ENCODE data around the gene PDCD2. TPM values are rescaled to one million over a fixed set of nuclear protein-coding genes. Genes with fewer than 3 reads are reported as not detected.

The PDCD2 gene
- polyA plus RNA-seq, 1 experiment: 73.9 TPM

DNA sequence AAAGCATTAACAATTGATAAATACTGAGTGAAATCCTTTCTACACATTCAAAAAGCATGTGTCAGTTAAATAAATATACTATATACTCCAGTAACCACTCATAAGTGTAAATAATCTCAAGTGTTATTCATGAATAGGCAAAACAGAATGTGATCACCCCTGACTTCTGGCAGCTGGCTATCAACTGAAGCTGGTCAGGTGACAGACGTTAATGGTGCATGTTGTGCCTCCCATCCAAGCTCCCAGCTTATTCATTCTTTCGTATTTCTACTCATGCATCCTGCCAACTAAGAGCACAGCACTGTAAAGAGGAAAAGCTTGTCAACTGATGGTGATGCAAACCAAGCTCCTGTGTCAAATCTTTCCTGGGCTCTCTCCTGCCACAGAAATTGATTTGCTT, 39.0 kb downstream of the PDCD2 start:
- Histone ChIP-seq H3K27ac (ENCODE audit: low read depth, low read length) (peak overlapping the region; percentile 22), H3K9me3 (ENCODE audit: control insufficient read depth, insufficient read depth, low read length) (no peaks in the 10 kb centered on the region), H3K4me3 (ENCODE audit: low read depth, low read length) (no peak overlapping the region), H3K27me3 (ENCODE audit: control insufficient read depth, insufficient read depth, low read length) (no peaks in the 10 kb centered on the region)
- ChIA-PET POLR2A (interaction anchor here (1.2 kb wide), 1 partner anchor 9 kb away, joined by 4 read pairs; the partner anchor contains the start of gene TBP), CTCF (interaction anchor here (1.6 kb wide), 1 partner anchor 15 kb away, joined by 6 read pairs; no protein-coding TSS in a partner anchor)
- TF ChIP-seq, protein P1, sequence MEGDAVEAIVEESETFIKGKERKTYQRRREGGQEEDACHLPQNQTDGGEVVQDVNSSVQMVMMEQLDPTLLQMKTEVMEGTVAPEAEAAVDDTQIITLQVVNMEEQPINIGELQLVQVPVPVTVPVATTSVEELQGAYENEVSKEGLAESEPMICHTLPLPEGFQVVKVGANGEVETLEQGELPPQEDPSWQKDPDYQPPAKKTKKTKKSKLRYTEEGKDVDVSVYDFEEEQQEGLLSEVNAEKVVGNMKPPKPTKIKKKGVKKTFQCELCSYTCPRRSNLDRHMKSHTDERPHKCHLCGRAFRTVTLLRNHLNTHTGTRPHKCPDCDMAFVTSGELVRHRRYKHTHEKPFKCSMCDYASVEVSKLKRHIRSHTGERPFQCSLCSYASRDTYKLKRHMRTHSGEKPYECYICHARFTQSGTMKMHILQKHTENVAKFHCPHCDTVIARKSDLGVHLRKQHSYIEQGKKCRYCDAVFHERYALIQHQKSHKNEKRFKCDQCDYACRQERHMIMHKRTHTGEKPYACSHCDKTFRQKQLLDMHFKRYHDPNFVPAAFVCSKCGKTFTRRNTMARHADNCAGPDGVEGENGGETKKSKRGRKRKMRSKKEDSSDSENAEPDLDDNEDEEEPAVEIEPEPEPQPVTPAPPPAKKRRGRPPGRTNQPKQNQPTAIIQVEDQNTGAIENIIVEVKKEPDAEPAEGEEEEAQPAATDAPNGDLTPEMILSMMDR (IDR thresholded peaks at IDR 0.05; ENCODE audit: low read depth, low read length): no peak
- peak; percentile 44 for DNase-seq (ENCODE audit: low read depth, low spot score)

DNA sequence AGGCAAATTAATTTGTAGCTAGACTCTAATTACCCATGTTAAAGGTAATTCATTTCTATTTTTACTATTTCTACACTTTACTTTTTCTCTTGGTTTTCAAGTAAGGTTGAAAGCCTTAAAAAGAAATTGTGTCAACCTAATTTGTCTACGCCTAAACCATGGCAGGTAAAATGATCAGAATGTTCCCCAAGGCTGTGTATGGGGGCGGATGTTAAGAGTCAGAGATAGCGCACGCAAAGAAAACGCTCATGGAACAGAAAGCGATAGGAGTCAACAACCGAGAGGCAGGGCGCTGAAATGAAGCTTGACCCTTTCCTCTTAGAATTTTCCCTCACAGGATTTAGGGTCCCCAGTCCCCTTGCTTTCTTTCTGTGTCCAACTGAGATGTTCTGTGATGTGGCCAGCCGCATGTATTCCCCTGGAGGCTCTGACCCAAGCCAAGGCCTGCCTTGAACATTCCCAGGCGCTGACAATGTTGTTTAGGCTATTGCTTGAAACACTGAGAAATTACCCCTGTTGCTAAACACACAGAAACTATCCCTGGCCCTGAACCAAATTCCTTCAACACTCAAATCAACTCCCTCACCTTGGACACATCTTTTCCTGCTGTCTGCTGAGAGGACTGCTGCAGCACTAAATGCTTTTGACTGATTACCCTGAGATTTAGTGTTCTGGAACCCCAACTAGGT, 42.3 kb downstream of the PDCD2 start:
- no peak overlapping the region for H3K27ac ChIP-seq (ENCODE audit: low read depth, low read length)
- TF ChIP-seq, protein P1 (IDR thresholded peaks at IDR 0.05; ENCODE audit: low read depth, low read length): no peak
- H3K4me3 ChIP-seq (ENCODE audit: low read depth, low read length): no peak overlapping the region
- ChIA-PET CTCF (interaction anchor here (0.8 to 2.1 kb wide), 2 partner anchors 13 to 751 kb away, joined by 3 to 17 read pairs; no protein-coding TSS in a partner anchor), POLR2A (no interaction called here)
- no peak for DNase-seq (ENCODE audit: low read depth, low spot score)
- H3K27me3 ChIP-seq (ENCODE audit: control insufficient read depth, insufficient read depth, low read length): no peaks in the 10 kb centered on the region
- H3K9me3 ChIP-seq (ENCODE audit: control insufficient read depth, insufficient read depth, low read length): no peaks in the 10 kb centered on the region

DNA sequence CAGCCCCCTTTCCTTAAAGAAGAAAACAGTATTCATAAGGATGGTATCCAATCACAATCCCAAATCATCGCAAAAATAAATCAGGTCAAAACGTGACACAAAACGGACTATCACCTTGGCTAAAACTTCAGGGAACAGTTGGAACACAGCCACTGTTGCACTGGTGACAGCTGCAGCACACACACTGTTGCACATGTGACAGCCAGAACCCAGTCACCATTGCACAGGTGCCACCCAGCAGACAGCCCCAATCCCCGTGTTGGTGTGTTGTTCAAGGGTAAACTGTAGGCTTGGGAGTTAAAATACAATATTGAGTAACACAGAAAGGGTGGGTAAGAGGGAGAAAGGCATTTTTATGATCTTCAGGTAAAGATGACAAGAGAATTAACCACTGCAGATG, 47.1 kb downstream of the PDCD2 start:
- no peaks in the 10 kb centered on the region for H3K9me3 ChIP-seq (ENCODE audit: control insufficient read depth, insufficient read depth, low read length)
- no peak overlapping the region for H3K27ac ChIP-seq (ENCODE audit: low read depth, low read length)
- CTCF ChIA-PET: interaction anchor here (3.0 kb wide), 1 partner anchor 8 kb away, joined by 24 read pairs; no protein-coding TSS in a partner anchor
- no peak overlapping the region for H3K4me3 ChIP-seq (ENCODE audit: low read depth, low read length)
- TF ChIP-seq, protein P1 (IDR thresholded peaks at IDR 0.05; ENCODE audit: low read depth, low read length): no peak
- DNase-seq (ENCODE audit: low read depth, low spot score): no peak
- POLR2A ChIA-PET: no interaction called here
- H3K27me3 ChIP-seq (ENCODE audit: control insufficient read depth, insufficient read depth, low read length): no peaks in the 10 kb centered on the region

DNA sequence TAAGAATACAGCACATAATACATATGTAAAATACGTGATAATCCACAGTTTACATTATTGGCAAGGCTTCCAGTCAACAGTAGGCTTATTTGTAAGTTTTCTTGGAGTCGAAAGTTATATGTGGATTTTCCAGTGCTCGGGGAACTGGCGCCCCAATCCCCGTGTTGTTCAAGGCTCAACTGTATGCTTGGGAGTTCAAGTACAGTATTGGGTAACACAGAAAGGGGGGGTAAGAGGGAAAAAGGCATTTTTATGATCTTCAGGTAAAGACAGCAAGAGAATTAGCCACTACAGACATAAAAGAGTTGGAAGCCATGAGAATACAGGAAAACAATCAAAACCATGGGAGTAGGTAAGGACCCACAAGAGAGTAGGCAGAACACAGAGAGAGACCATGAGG, 47.8 kb downstream of the PDCD2 start:
- CTCF ChIA-PET: no interaction called here
- POLR2A ChIA-PET: no interaction called here
- Histone ChIP-seq H3K27ac (ENCODE audit: low read depth, low read length) (no peak overlapping the region), H3K4me3 (ENCODE audit: low read depth, low read length) (no peak overlapping the region), H3K9me3 (ENCODE audit: control insufficient read depth, insufficient read depth, low read length) (no peaks in the 10 kb centered on the region), H3K27me3 (ENCODE audit: control insufficient read depth, insufficient read depth, low read length) (no peaks in the 10 kb centered on the region)
- no peak for DNase-seq (ENCODE audit: low read depth, low spot score)
- TF ChIP-seq, protein P1 (IDR thresholded peaks at IDR 0.05; ENCODE audit: low read depth, low read length): no peak

DNA sequence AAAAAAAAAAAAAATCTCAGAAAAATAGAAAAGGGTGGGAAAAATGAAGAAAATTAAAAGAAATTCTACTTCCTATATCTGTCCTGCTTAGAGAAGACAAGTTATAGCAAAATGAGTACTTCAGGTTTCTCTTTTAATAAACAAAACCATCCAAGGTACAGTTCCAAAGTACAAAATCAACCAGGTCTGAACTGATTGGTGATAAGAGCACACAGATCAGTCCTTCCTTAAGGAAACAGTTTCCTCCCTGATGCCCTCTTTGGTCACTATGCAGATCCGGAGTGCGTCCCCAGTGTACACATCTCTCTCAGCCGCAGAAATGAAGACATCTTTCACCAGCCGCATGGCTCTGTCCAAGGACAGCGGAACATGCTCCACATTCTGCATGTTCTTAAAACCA, 49.4 kb downstream of the PDCD2 start:
- ChIA-PET CTCF (interaction anchor here (1.5 to 1.7 kb wide), 2 partner anchors 703 to 710 kb away, joined by 3 to 6 read pairs; no protein-coding TSS in a partner anchor), POLR2A (no interaction called here)

More for the DNA sequence above, 49.4 kb downstream of the PDCD2 start:
- H3K9me3 ChIP-seq (ENCODE audit: control insufficient read depth, insufficient read depth, low read length): no peaks in the 10 kb centered on the region
- no peak for DNase-seq (ENCODE audit: low read depth, low spot score)
- H3K27ac ChIP-seq (ENCODE audit: low read depth, low read length): no peak overlapping the region
- no peak overlapping the region for H3K4me3 ChIP-seq (ENCODE audit: low read depth, low read length)
- H3K27me3 ChIP-seq (ENCODE audit: control insufficient read depth, insufficient read depth, low read length): no peaks in the 10 kb centered on the region
- TF ChIP-seq, protein P1 (IDR thresholded peaks at IDR 0.05; ENCODE audit: low read depth, low read length): no peak

Measured in AG04450 (cell line).